Lung (tissue), 12 donors: Measurements from ENCODE around the gene SLC38A3. TPM values are rescaled to one million over a fixed set of nuclear protein-coding genes. Genes with fewer than 3 reads are reported as not detected.
"Not testable (repeated sequence)": the region's sequence is repeated elsewhere in the genome, so short reads cannot be mapped to it uniquely, and the experiment has no call there.

Experiments used
- ATAC-seq: fragments of 200-7000 bp; cut with Tn5 transposase; one replicate; pipeline ENCODE4 v1.9.1; 2020; ENCODE audit warnings: moderate number of reproducible peaks; ENCODE audit not compliant: insufficient read depth, low FRiP score
- DNase-seq, 3 donors: peaks; one replicate each; pipeline ENCODE4 v3.0.0-alpha.2; 2013 to 2017
- H3K27ac ChIP-seq, 2 donors: one replicate each; pipeline ENCODE4 v1.5.1; 2013; ENCODE audit warnings: mild to moderate bottlenecking in 2 of 2, moderate library complexity in 2 of 2, control low read depth in 1 of 2, inconsistent platforms in 1 of 2, low read depth in 1 of 2, low read length in 1 of 2
- H3K27me3 ChIP-seq, 3 donors: one replicate each; pipeline ENCODE4 v1.5.1; 2013; ENCODE audit warnings: low read length in 2 of 3; ENCODE audit not compliant: control insufficient read depth in 3 of 3, insufficient read depth in 3 of 3
- H3K36me3 ChIP-seq, 4 donors: one replicate each; pipeline ENCODE4 v1.5.1; 2013; ENCODE audit warnings: low read length in 4 of 4, mild to moderate bottlenecking in 1 of 4, moderate library complexity in 1 of 4; ENCODE audit not compliant: control insufficient read depth in 4 of 4, insufficient read depth in 4 of 4
- H3K4me1 ChIP-seq, 5 donors: one replicate each; pipeline ENCODE4 v1.5.1; 2013; ENCODE audit warnings: low read length in 5 of 5, mild to moderate bottlenecking in 2 of 5, moderate library complexity in 1 of 5; ENCODE audit not compliant: control insufficient read depth in 5 of 5, insufficient read depth in 5 of 5
- H3K4me3 ChIP-seq: one replicate; pipeline ENCODE4 v1.5.1; 2013; ENCODE audit warnings: mild to moderate bottlenecking, control low read depth, moderate library complexity
- H3K9ac ChIP-seq, 2 donors: one replicate each; pipeline ENCODE4 v1.5.1; 2013; ENCODE audit warnings: low read length in 2 of 2, control low read depth in 1 of 2; ENCODE audit not compliant: insufficient read depth in 1 of 2
- H3K9me3 ChIP-seq, 4 donors: one replicate each; pipeline ENCODE4 v1.5.1; 2013; ENCODE audit warnings: low read length in 3 of 4, mild to moderate bottlenecking in 1 of 4, moderate library complexity in 1 of 4; ENCODE audit not compliant: control insufficient read depth in 4 of 4, insufficient read depth in 3 of 4
- CTCF ChIP-seq: IDR thresholded peaks from 2 replicates; pipeline ENCODE4 v1.5.1; 2012; ENCODE audit warnings: mild to moderate bottlenecking; ENCODE audit errors: control extremely low read depth, extremely low read depth
- WGBS, 2 donors: extraction: QIAGEN DNeasy Blood & Tissue Kit; methylation state at CpG; one replicate each; pipeline ENCODE4 v1.1.7; 2013; 5-methylcytosine and 5-hydroxymethylcytosine counted together
- polyA plus RNA-seq, 2 donors: library from polyadenylated mRNA; stranded (reverse); fragments of 200-250 nt; gene quantifications; one replicate each; pipeline ENCODE4 v1.2.1, GENCODE V29; 2013
- total RNA-seq, 2 donors: library from RNA; depleted of rRNA in 1 of 2; stranded (reverse); fragments of >200 nt in 1 of 2; gene quantifications; one replicate each; pipeline ENCODE4 v1.2.1, GENCODE V29; 2014 to 2021
- donor health status: control.
- donor health status: control.
- donor health status: Bipolar disorder and iron deficiency.
- donor health status: healthy.
- donor health status: DM: yes; HTN: yes; CAD: no.

The SLC38A3 gene
- total and polyA plus RNA-seq, 4 donors, result 0.08 to 4.3 (median 0.33) TPM

GRCh38 chr3:50242381-50242770, 37.3 kb downstream of the SLC38A3 start:
- ATAC-seq (no peak), DNase-seq (no peak)
- H3K4me1 ChIP-seq, result peaks cover 2 to 59% (median 22%) of the 10 kb centered on the region in 5 donors
- no peaks in the 10 kb centered on the region for H3K27me3 ChIP-seq
- H3K36me3 ChIP-seq, result peaks cover 0 to 11% (median 8%) of the 10 kb centered on the region in 4 donors
- TF ChIP-seq CTCF, result no peak
- no peak overlapping the region for H3K4me3 ChIP-seq
- H3K9me3 ChIP-seq, result no peaks in the 10 kb centered on the region
- H3K27ac ChIP-seq, result peak overlapping the region; percentile 84 to 95
- no peak overlapping the region for H3K9ac ChIP-seq
- WGBS, 2 donors, result 11 to 22% methylated on average over 3 of the region's 3 CpGs

GRCh38 chr3:50242851-50243542, 37.9 kb downstream of the SLC38A3 start:
- Histone ChIP-seq H3K9me3 (no peaks in the 10 kb centered on the region), H3K36me3 (peaks cover 0 to 12% (median 9%) of the 10 kb centered on the region in 4 donors), H3K9ac (peak overlapping the region in 1 of 2 donors; percentile 23), H3K4me3 (no peak overlapping the region), H3K4me1 (peaks cover 2 to 57% (median 22%) of the 10 kb centered on the region in 5 donors), H3K27ac (peak overlapping the region; percentile 84 to 95), H3K27me3 (no peaks in the 10 kb centered on the region)
- ATAC-seq (peak; percentile 27), DNase-seq (peak; percentile 40 to 60 (median 47))
- WGBS, 2 donors, result 11 to 25% methylated on average over 13 to 14 of the region's 14 CpGs
- no peak for TF ChIP-seq CTCF

- Histone ChIP-seq H3K4me1 (peaks cover 2 to 58% (median 21%) of the 10 kb centered on the region in 5 donors), H3K4me3 (no peak overlapping the region)
Measured at GRCh38 chr3:50243543-50243895, 38.4 kb downstream of the SLC38A3 start.

GRCh38 chr3:50244813-50245212, 39.7 kb downstream of the SLC38A3 start:
- Histone ChIP-seq H3K27ac (peak overlapping the region; percentile 76 to 90), H3K4me1 (peaks cover 3 to 65% (median 16%) of the 10 kb centered on the region in 5 donors), H3K36me3 (peaks cover 0 to 11% (median 4%) of the 10 kb centered on the region in 4 donors)
- H3K9me3 ChIP-seq, ATAC-seq, H3K27me3 ChIP-seq, H3K4me3 ChIP-seq, H3K9ac ChIP-seq, DNase-seq: not testable (repeated sequence)
- WGBS, 2 donors, result 47 to 54% methylated on average over 5 to 6 of the region's 6 CpGs

More at GRCh38 chr3:50243543-50243895, 38.4 kb downstream of the SLC38A3 start:
- H3K9me3 ChIP-seq, result no peaks in the 10 kb centered on the region
- no peaks in the 10 kb centered on the region for H3K27me3 ChIP-seq
- H3K9ac ChIP-seq, result peak overlapping the region in 1 of 2 donors; percentile 23
- H3K36me3 ChIP-seq, result peaks cover 0 to 12% (median 9%) of the 10 kb centered on the region in 4 donors
- no peak for ATAC-seq
- no peak for DNase-seq
- H3K27ac ChIP-seq, result peak overlapping the region; percentile 84 to 95
- WGBS, 2 donors, result 73 to 79% methylated on average over 4 of the region's 4 CpGs
- no peak for TF ChIP-seq CTCF
